ENCODE data around the gene AFF3.
A peak's percentile ranks its signal among the peaks of the same experiment; 100 is the strongest.

The AFF3 gene

DNA sequence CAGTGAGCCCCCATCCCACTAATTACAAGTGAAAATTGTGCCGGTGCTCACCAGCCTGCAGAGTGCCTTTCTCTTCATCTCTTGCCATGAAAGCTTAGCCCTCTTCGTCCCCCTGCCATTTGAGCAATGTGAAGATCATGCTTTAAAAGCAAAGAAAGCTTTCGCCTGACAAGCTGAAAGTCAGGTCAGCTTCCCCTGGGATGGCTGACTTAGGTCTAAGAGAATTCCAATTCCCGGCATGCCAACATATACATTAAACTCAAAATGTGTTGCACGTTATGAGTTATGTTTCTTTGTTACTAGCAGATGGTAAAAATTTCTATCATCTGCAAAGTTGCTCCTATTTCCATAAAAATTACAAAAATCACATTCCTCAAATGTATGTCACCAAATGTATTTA is 129.8 kb downstream of the AFF3 start:
- Histone ChIP-seq H3K36me3 (ENCODE audit: control insufficient read depth in 1 of 2, insufficient read depth in 2 of 2, low read depth in 1 of 2, low read length in 2 of 2) (peaks cover 0 to 13% of the 10 kb centered on the region in 2 experiments), H2AK5ac (ENCODE audit: low read length, severe bottlenecking) (peak overlapping the region; percentile 93), H2BK12ac (ENCODE audit: low read length in 2 of 2) (peak overlapping the region; percentile 41 to 57), H2BK120ac (ENCODE audit: low read depth, low read length) (peak overlapping the region; percentile 91), H3K9ac (ENCODE audit: low read length) (no peak overlapping the region), H3K18ac (ENCODE audit: low read depth in 1 of 2, low read length in 2 of 2) (peak overlapping the region; percentile 75 to 97), H2BK15ac (ENCODE audit: low read depth, poor library complexity, severe bottlenecking) (no peak overlapping the region), H3K27ac (ENCODE audit: low read length, poor library complexity, severe bottlenecking) (peak overlapping the region; percentile 87), H3K14ac (ENCODE audit: low read length in 2 of 2) (no peak overlapping the region), H3K4me1 (ENCODE audit: control insufficient read depth, insufficient read depth, low read depth, low read length) (peaks cover 12% of the 10 kb centered on the region), H3K9me3 (ENCODE audit: control insufficient read depth, low read length) (no peaks in the 10 kb centered on the region), H2BK5ac (ENCODE audit: low read depth, low read length, poor library complexity, severe bottlenecking) (peak overlapping the region; percentile 92), H3K79me1 (replicated peaks; ENCODE audit: low read length, poor library complexity, severe bottlenecking) (peaks cover 15% of the 10 kb centered on the region), H3K4me3 (ENCODE audit: insufficient read depth in 1 of 2, low read depth in 1 of 2, low read length in 2 of 2) (no peak overlapping the region), H4K91ac (ENCODE audit: low read length) (peak overlapping the region; percentile 29), H3K4me2 (ENCODE audit: low read length, poor library complexity, severe bottlenecking) (no peak overlapping the region), H4K8ac (ENCODE audit: low read length) (peak overlapping the region; percentile 67), H3K27me3 (ENCODE audit: control insufficient read depth in 1 of 2, insufficient read depth in 1 of 2, low read length in 2 of 2) (peaks cover 0 to 6% of the 10 kb centered on the region in 2 experiments), H2AFZ (ENCODE audit: low read depth, low read length) (no peak overlapping the region), H3K4ac (ENCODE audit: low read depth in 1 of 2, low read length in 2 of 2) (peak overlapping the region; percentile 71 to 85), H3K23ac (ENCODE audit: low read length in 2 of 2) (no peak overlapping the region)
- WGBS = 58% methylated on average over 3 of the region's 5 CpGs
- DNase-seq = no peak

DNA sequence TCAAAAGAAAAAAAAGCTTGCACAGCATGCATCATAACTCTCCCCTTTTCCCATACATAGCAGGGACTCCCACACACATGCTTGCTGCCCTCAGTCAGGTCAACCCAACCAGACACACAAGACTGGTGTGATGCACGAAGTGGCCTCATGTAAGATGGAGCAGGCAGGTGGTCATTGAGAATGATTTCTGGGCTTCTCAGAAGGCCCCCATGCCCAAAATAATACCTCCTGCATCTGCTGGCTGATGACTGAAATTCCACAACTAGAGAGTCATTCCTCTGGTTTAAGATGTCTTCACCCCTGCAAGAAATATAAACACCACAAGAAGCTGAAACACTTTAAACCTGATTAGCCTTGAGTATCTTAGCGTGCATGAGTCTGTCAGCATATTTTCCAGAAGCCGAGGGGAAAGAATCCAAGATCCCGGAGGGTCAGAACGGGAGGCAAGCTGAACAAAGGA is 131.1 kb downstream of the AFF3 start:
- Histone ChIP-seq H3K79me1 (replicated peaks; ENCODE audit: low read length, poor library complexity, severe bottlenecking) (peaks cover 18% of the 10 kb centered on the region), H2BK120ac (ENCODE audit: low read depth, low read length) (no peak overlapping the region), H2BK5ac (ENCODE audit: low read depth, low read length, poor library complexity, severe bottlenecking) (peak overlapping the region; percentile 51), H2AFZ (ENCODE audit: low read depth, low read length) (no peak overlapping the region), H3K9ac (ENCODE audit: low read length) (no peak overlapping the region), H3K36me3 (ENCODE audit: control insufficient read depth in 1 of 2, insufficient read depth in 2 of 2, low read depth in 1 of 2, low read length in 2 of 2) (peaks cover 0 to 16% of the 10 kb centered on the region in 2 experiments), H3K4me1 (ENCODE audit: control insufficient read depth, insufficient read depth, low read depth, low read length) (peaks cover 12% of the 10 kb centered on the region), H2BK12ac (ENCODE audit: low read length in 2 of 2) (peak overlapping the region in 1 of 2 experiments; percentile 88), H3K27me3 (ENCODE audit: control insufficient read depth in 1 of 2, insufficient read depth in 1 of 2, low read length in 2 of 2) (peaks cover 0 to 17% of the 10 kb centered on the region in 2 experiments), H3K4me2 (ENCODE audit: low read length, poor library complexity, severe bottlenecking) (no peak overlapping the region), H3K4ac (ENCODE audit: low read depth in 1 of 2, low read length in 2 of 2) (no peak overlapping the region), H2AK5ac (ENCODE audit: low read length, severe bottlenecking) (no peak overlapping the region), H3K4me3 (ENCODE audit: insufficient read depth in 1 of 2, low read depth in 1 of 2, low read length in 2 of 2) (no peak overlapping the region), H4K91ac (ENCODE audit: low read length) (peak overlapping the region; percentile 20), H4K8ac (ENCODE audit: low read length) (no peak overlapping the region), H3K14ac (ENCODE audit: low read length in 2 of 2) (no peak overlapping the region), H3K9me3 (ENCODE audit: control insufficient read depth, low read length) (no peaks in the 10 kb centered on the region), H3K18ac (ENCODE audit: low read depth in 1 of 2, low read length in 2 of 2) (peak overlapping the region in 1 of 2 experiments; percentile 52), H2BK15ac (ENCODE audit: low read depth, poor library complexity, severe bottlenecking) (no peak overlapping the region), H3K23ac (ENCODE audit: low read length in 2 of 2) (no peak overlapping the region), H3K27ac (ENCODE audit: low read length, poor library complexity, severe bottlenecking) (peak overlapping the region; percentile 87)
- DNase-seq = peak; percentile 97
- WGBS = under 1% methylated on average over 5 of the region's 5 CpGs

- Histone ChIP-seq H3K4me1 (ENCODE audit: control insufficient read depth, insufficient read depth, low read depth, low read length) (peaks cover 12% of the 10 kb centered on the region), H3K36me3 (ENCODE audit: control insufficient read depth in 1 of 2, insufficient read depth in 2 of 2, low read depth in 1 of 2, low read length in 2 of 2) (peaks cover 0 to 9% of the 10 kb centered on the region in 2 experiments), H2BK5ac (ENCODE audit: low read depth, low read length, poor library complexity, severe bottlenecking) (peak overlapping the region; percentile 33), H3K79me1 (replicated peaks; ENCODE audit: low read length, poor library complexity, severe bottlenecking) (peaks cover 12% of the 10 kb centered on the region), H2AK5ac (ENCODE audit: low read length, severe bottlenecking) (peak overlapping the region; percentile 21), H4K91ac (ENCODE audit: low read length) (peak overlapping the region; percentile 70), H3K4me3 (ENCODE audit: insufficient read depth in 1 of 2, low read depth in 1 of 2, low read length in 2 of 2) (no peak overlapping the region), H4K8ac (ENCODE audit: low read length) (peak overlapping the region; percentile 35), H3K14ac (ENCODE audit: low read length in 2 of 2) (no peak overlapping the region), H2BK15ac (ENCODE audit: low read depth, poor library complexity, severe bottlenecking) (no peak overlapping the region), H3K4ac (ENCODE audit: low read depth in 1 of 2, low read length in 2 of 2) (peak overlapping the region; percentile 40 to 84), H2BK120ac (ENCODE audit: low read depth, low read length) (peak overlapping the region; percentile 52), H3K18ac (ENCODE audit: low read depth in 1 of 2, low read length in 2 of 2) (peak overlapping the region; percentile 71 to 82), H3K9ac (ENCODE audit: low read length) (no peak overlapping the region), H2BK12ac (ENCODE audit: low read length in 2 of 2) (peak overlapping the region; percentile 75 to 76), H3K9me3 (ENCODE audit: control insufficient read depth, low read length) (no peaks in the 10 kb centered on the region), H3K4me2 (ENCODE audit: low read length, poor library complexity, severe bottlenecking) (no peak overlapping the region), H3K23ac (ENCODE audit: low read length in 2 of 2) (no peak overlapping the region), H3K27me3 (ENCODE audit: control insufficient read depth in 1 of 2, insufficient read depth in 1 of 2, low read length in 2 of 2) (peaks cover 0 to 17% of the 10 kb centered on the region in 2 experiments), H3K27ac (ENCODE audit: low read length, poor library complexity, severe bottlenecking) (peak overlapping the region; percentile 87), H2AFZ (ENCODE audit: low read depth, low read length) (no peak overlapping the region)
- no peak for DNase-seq
- WGBS = 88% methylated on average over 4 of the region's 5 CpGs
Measured at GRCh38 chr2:100010606-100011005, 131.8 kb downstream of the AFF3 start.

DNA sequence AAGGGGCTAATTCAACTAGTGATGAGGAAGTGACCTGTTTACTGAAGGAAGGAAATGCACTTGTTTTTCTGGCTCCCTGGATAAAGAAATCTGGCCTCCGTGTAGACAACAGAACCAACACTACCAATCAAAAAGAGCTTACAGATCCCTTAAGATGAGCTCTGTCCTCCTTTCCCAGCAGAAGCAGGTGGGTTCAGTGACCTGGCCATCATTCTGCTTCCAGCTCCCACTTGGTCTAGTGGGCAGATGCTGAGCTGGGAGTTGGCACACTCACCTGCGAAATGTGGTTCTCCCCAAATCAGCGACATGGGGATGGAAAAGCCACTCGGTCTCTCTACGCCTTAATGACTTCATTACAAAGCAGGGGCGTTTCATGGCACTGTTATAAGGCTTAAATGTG is 132.6 kb downstream of the AFF3 start:
- Histone ChIP-seq H3K9me3 (ENCODE audit: control insufficient read depth, low read length) (no peaks in the 10 kb centered on the region), H3K14ac (ENCODE audit: low read length in 2 of 2) (no peak overlapping the region), H3K79me1 (replicated peaks; ENCODE audit: low read length, poor library complexity, severe bottlenecking) (peaks cover 8% of the 10 kb centered on the region), H3K4me1 (ENCODE audit: control insufficient read depth, insufficient read depth, low read depth, low read length) (peaks cover 12% of the 10 kb centered on the region), H2BK5ac (ENCODE audit: low read depth, low read length, poor library complexity, severe bottlenecking) (no peak overlapping the region), H3K23ac (ENCODE audit: low read length in 2 of 2) (no peak overlapping the region), H2BK120ac (ENCODE audit: low read depth, low read length) (no peak overlapping the region), H3K27ac (ENCODE audit: low read length, poor library complexity, severe bottlenecking) (peak overlapping the region; percentile 77), H3K9ac (ENCODE audit: low read length) (no peak overlapping the region), H2AFZ (ENCODE audit: low read depth, low read length) (no peak overlapping the region), H2BK15ac (ENCODE audit: low read depth, poor library complexity, severe bottlenecking) (peak overlapping the region; percentile 29), H3K27me3 (ENCODE audit: control insufficient read depth in 1 of 2, insufficient read depth in 1 of 2, low read length in 2 of 2) (peaks cover 0 to 17% of the 10 kb centered on the region in 2 experiments), H4K8ac (ENCODE audit: low read length) (peak overlapping the region; percentile 16), H3K4me3 (ENCODE audit: insufficient read depth in 1 of 2, low read depth in 1 of 2, low read length in 2 of 2) (no peak overlapping the region), H3K36me3 (ENCODE audit: control insufficient read depth in 1 of 2, insufficient read depth in 2 of 2, low read depth in 1 of 2, low read length in 2 of 2) (peaks cover 0 to 8% of the 10 kb centered on the region in 2 experiments), H2AK5ac (ENCODE audit: low read length, severe bottlenecking) (peak overlapping the region; percentile 28), H4K91ac (ENCODE audit: low read length) (peak overlapping the region; percentile 15), H3K4ac (ENCODE audit: low read depth in 1 of 2, low read length in 2 of 2) (peak overlapping the region; percentile 33 to 36), H3K18ac (ENCODE audit: low read depth in 1 of 2, low read length in 2 of 2) (peak overlapping the region; percentile 50 to 68), H2BK12ac (ENCODE audit: low read length in 2 of 2) (peak overlapping the region; percentile 18 to 19), H3K4me2 (ENCODE audit: low read length, poor library complexity, severe bottlenecking) (no peak overlapping the region)
- no peak for DNase-seq
- WGBS = 81% methylated on average over 4 of the region's 6 CpGs

All from mesenchymal stem cell (in vitro differentiated cells and primary cell).